Stomach (tissue), 4 donors: ENCODE measurements around the gene BCR.

Experiments
- CTCF ChIP-seq, 7 experiments: fragments of 450-650 bp in 4 of 7; fragments of 200-600 bp in 3 of 7; sonication (generic) in 3 of 7; IDR thresholded peaks; one replicate each; pipeline ENCODE4 v1.5.1; 2016 to 2019; ENCODE audit warnings: antibody characterized with exemption in 7 of 7, control low read depth in 2 of 7, mild to moderate bottlenecking in 1 of 7
- POLR2A ChIP-seq, 4 donors: fragments of 450-650 bp; IDR thresholded peaks; one replicate each; pipeline ENCODE4 v1.6.1; 2016; ENCODE audit warnings: antibody characterized with exemption in 4 of 4, control low read depth in 2 of 4, mild to moderate bottlenecking in 1 of 4, moderate library complexity in 1 of 4

GRCh38 chr22:23157560-23158515 is 22.5 kb upstream of the BCR start:
- TF ChIP-seq CTCF (IDR thresholded peaks at IDR 0.05) (no peak), POLR2A (IDR thresholded peaks at IDR 0.05) (no peak)
